Activated CD4-positive, alpha-beta T cell treated with anti-CD3 and anti-CD28 coated beads for 36 hours (primary cell): ENCODE data around the gene NRIP1. TPM values are rescaled to one million over a fixed set of nuclear protein-coding genes. Genes with fewer than 3 reads are reported as not detected.

Experiments
- ATAC-seq: fragments of 200-7000 bp; cut with Tn5 transposase; one replicate; pipeline ENCODE4 v1.10.0; 2021; ENCODE audit warnings: mild to moderate bottlenecking, moderate library complexity
- CTCF ChIA-PET: fragments of 350-600 bp; sonication (Branson Sonifier 250); formaldehyde crosslinking; loops from one replicate; lab custom pipeline; 2021; ENCODE audit warnings: antibody characterized with exemption; lab: Charles Lee
- POLR2A ChIA-PET: fragments of 350-600 bp; sonication (Branson Sonifier 250); formaldehyde crosslinking; loops from one replicate; lab custom pipeline; 2021; ENCODE audit warnings: antibody characterized with exemption, inconsistent platforms; lab: Charles Lee
- DNase-seq: peaks from one replicate; pipeline ENCODE4 v3.0.0-alpha.2; 2020
- H3K27ac Mint-ChIP-seq: one replicate; pipeline ENCODE4 v1.8.0; 2021; ENCODE audit warnings: mixed read lengths
- H3K27me3 Mint-ChIP-seq: one replicate; pipeline ENCODE4 v1.8.0; 2021; ENCODE audit warnings: mixed read lengths
- H3K36me3 Mint-ChIP-seq: one replicate; pipeline ENCODE4 v1.8.0; 2021; ENCODE audit warnings: low read depth, mixed read lengths
- H3K4me1 Mint-ChIP-seq: one replicate; pipeline ENCODE4 v1.8.0; 2021; ENCODE audit warnings: mixed read lengths
- H3K4me3 Mint-ChIP-seq: one replicate; pipeline ENCODE4 v1.8.0; 2021; ENCODE audit warnings: mild to moderate bottlenecking, moderate library complexity, mixed read lengths
- H3K9me3 Mint-ChIP-seq: one replicate; pipeline ENCODE4 v1.8.0; 2021; ENCODE audit warnings: low read depth, mixed read lengths
- intact Hi-C, 2 experiments: fragments of 100-400 bp; cut with DNase I in 1 of 2; cut with micrococcal nuclease in 1 of 2; formaldehyde crosslinking; loops; one replicate each; pipeline versions ENCODE4 v1.14.2 to v1.15.1; 2022 to 2024; cut with DNase I, micrococcal nuclease
- total RNA-seq, 2 experiments: library from RNA; stranded (reverse); gene quantifications; one replicate each; pipeline ENCODE4 v1.2.3, GENCODE V29; 2021

The NRIP1 gene, protein sequence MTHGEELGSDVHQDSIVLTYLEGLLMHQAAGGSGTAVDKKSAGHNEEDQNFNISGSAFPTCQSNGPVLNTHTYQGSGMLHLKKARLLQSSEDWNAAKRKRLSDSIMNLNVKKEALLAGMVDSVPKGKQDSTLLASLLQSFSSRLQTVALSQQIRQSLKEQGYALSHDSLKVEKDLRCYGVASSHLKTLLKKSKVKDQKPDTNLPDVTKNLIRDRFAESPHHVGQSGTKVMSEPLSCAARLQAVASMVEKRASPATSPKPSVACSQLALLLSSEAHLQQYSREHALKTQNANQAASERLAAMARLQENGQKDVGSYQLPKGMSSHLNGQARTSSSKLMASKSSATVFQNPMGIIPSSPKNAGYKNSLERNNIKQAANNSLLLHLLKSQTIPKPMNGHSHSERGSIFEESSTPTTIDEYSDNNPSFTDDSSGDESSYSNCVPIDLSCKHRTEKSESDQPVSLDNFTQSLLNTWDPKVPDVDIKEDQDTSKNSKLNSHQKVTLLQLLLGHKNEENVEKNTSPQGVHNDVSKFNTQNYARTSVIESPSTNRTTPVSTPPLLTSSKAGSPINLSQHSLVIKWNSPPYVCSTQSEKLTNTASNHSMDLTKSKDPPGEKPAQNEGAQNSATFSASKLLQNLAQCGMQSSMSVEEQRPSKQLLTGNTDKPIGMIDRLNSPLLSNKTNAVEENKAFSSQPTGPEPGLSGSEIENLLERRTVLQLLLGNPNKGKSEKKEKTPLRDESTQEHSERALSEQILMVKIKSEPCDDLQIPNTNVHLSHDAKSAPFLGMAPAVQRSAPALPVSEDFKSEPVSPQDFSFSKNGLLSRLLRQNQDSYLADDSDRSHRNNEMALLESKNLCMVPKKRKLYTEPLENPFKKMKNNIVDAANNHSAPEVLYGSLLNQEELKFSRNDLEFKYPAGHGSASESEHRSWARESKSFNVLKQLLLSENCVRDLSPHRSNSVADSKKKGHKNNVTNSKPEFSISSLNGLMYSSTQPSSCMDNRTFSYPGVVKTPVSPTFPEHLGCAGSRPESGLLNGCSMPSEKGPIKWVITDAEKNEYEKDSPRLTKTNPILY (N-terminal part only)
- total RNA-seq: 1 to 10 TPM; 7.3 to 7.7 TPM

DNA sequence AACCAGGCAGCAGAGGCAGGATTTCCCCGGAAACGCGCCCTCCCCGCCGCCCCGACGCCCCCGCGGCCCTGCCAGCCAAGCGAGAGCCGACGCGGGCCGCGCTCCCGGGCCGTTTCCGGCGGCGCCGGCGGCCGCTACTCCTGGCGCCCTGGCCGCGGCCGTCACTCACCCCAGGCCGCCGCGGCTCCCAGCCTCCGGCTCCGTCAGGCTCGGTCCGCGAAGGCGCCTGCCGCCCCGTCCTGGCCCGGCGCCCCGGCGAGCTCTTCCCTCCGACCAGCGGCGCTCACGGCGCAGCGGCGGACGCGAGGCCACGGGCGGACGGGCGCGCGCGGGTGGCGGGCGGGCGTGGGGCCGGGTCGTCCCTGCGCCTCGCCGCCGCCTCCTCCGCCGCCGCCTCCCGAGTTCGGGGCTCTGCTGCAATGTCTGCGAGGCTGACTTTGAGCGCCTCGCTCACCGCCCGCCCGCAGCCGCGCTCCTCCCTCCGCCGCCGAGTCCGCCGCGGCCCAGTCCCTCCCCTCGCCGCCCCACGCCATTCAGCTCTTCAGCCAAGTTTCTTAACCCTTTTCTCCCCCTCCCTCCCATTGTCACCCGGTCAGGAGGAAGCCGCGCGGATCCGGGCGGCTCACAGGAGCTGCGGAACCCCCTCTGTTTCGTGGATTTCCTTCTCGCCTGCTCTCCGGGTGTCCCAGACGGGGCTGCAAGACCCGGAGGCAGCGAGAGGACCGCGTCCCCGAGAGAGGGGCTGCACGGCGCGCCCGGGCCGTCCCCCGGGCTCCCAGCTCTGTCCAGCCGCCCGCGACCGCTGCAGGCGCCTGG, at the start of gene NRIP1:
NRIP1 (minus strand) TSS at position 425 of the 816 bp plus-strand sequence. CDS start 96,808 bp downstream, outside the sequence.
- ATAC-seq (peak; percentile 72), DNase-seq (peak; percentile 85)
- peaks cover 6% of the 10 kb centered on the region for H3K27me3 Mint-ChIP-seq
- no peaks in the 10 kb centered on the region for H3K9me3 Mint-ChIP-seq
- H3K4me1 Mint-ChIP-seq: peaks cover 44% of the 10 kb centered on the region
- H3K36me3 Mint-ChIP-seq: no peaks in the 10 kb centered on the region
- POLR2A ChIA-PET: interaction anchor here (1.0 to 2.5 kb wide), 2 partner anchors 9 to 13 kb away, joined by 7 to 8 read pairs; no protein-coding TSS in a partner anchor
- intact Hi-C loops: loop anchor here (1.0 to 5.0 kb wide), 11 partner anchors 8 to 763 kb away; partner anchors contain the start of gene HSPA13 (in 2 of the 2)
- peak within 1 kb of the TSS; percentile 87 for H3K4me3 Mint-ChIP-seq
- CTCF ChIA-PET: no interaction called here
- peak within 1 kb of the TSS; percentile 94 for H3K27ac Mint-ChIP-seq

DNA sequence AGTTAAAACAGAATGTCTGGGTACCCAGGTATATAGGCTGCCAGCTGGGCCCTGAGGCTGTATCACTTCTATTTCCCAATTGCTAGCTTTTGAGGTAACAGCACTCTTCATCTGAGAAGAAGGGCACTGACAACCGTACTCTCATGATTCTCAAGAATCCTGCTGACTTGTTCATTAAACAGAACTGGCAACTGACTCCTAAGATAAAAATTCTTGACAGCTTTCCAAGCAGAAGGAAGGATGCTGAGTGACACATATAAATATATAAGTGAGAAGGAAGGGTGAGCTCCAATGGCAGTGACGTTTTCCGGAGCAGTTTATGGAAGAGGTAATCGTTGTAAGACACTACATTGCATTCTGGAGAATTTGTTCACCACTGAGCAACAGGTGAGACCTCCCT, 48.1 kb upstream of the NRIP1 start:
- intact Hi-C loops: no loop called here

DNA sequence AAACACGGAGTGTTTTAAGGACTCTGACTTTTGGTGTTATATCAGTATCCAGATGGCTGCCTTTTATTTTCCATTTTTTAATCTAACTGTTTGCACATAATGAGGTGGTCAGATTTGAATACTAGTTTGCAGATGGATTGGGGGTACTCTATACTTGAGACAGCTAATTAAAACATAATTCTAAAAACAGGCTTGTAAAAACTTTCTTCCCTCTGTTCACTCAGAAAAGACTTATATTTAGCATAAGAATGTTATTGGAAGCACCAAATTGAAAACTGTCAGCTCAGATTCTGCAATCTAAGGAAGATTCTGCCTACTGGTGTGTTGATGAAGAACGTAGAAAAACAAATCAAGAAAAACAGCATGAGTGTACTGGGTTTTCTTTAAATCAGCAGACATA, 44.0 kb upstream of the NRIP1 start:
- no peaks in the 10 kb centered on the region for H3K4me1 Mint-ChIP-seq
- ChIA-PET CTCF (interaction anchor here (0.6 to 1.2 kb wide), 2 partner anchors 22 to 193 kb away, joined by 3 read pairs; no protein-coding TSS in a partner anchor), POLR2A (no interaction called here)
- no peak for ATAC-seq
- peaks cover 2% of the 10 kb centered on the region for H3K27me3 Mint-ChIP-seq
- no peak for DNase-seq
- no peak overlapping the region for H3K4me3 Mint-ChIP-seq
- intact Hi-C loops: no loop called here
- H3K36me3 Mint-ChIP-seq: no peaks in the 10 kb centered on the region
- H3K27ac Mint-ChIP-seq: no peak overlapping the region
- no peaks in the 10 kb centered on the region for H3K9me3 Mint-ChIP-seq

More for the DNA sequence above, 48.1 kb upstream of the NRIP1 start:
- no peak for ATAC-seq
- CTCF ChIA-PET: no interaction called here
- Mint-ChIP-seq H3K9me3 (no peaks in the 10 kb centered on the region), H3K27me3 (peaks cover 4% of the 10 kb centered on the region), H3K4me3 (no peak overlapping the region), H3K4me1 (no peaks in the 10 kb centered on the region), H3K27ac (no peak overlapping the region), H3K36me3 (no peaks in the 10 kb centered on the region)
- POLR2A ChIA-PET: no interaction called here
- DNase-seq: no peak

DNA sequence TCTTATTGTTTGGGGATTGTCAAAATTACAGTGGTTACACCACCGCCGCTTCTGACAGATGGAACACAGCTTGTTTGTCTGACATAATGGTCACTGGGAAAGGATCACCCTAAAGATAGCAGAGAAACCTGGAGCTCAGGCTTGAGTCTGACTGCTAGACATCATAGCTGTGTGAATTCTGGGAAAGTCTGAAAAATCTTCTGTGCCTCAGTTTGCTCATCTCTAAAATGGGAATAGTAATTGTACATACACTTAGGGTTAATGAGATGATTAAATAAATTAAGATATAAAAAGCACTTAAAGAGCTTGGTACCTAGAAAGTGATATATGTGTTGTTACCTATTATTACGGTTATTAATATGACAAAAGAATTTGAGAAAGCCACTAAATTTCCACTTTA, 39.7 kb upstream of the NRIP1 start:
- Mint-ChIP-seq H3K36me3 (no peaks in the 10 kb centered on the region), H3K27me3 (peaks cover 2% of the 10 kb centered on the region), H3K9me3 (no peaks in the 10 kb centered on the region), H3K4me3 (no peak overlapping the region), H3K27ac (no peak overlapping the region), H3K4me1 (no peaks in the 10 kb centered on the region)
- ChIA-PET CTCF (no interaction called here), POLR2A (no interaction called here)
- intact Hi-C loops: no loop called here
- ATAC-seq (no peak), DNase-seq (no peak)

DNA sequence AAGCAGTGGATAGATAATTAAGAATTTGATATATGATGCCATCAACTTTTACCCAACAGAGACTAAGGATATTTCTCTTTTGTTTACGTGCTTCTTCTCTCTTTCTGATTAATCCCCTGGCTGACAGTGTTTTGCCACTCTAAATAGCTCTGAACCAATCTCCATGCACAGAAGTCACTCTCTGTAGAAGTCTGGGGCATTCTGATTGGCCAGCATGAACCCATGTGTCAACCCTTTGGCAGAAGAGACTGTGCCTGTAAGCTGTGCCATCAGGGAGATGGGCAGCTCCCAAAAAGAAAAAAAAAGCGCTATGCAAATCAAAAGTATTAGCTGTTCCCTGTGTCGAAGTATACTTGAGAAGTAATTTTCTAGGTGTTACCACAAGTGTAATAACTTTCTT, 34.1 kb upstream of the NRIP1 start:
- Mint-ChIP-seq H3K36me3 (no peaks in the 10 kb centered on the region), H3K4me1 (no peaks in the 10 kb centered on the region), H3K27me3 (no peaks in the 10 kb centered on the region), H3K27ac (no peak overlapping the region), H3K4me3 (no peak overlapping the region), H3K9me3 (no peaks in the 10 kb centered on the region)
- ChIA-PET CTCF (interaction anchor here (1.9 kb wide), 1 partner anchor 14 kb away, joined by 5 read pairs; no protein-coding TSS in a partner anchor), POLR2A (interaction anchor here (0.5 kb wide), 1 partner anchor 96 kb away, joined by 4 read pairs; no protein-coding TSS in a partner anchor)
- no peak for DNase-seq
- no peak for ATAC-seq
- intact Hi-C loops: no loop called here

DNA sequence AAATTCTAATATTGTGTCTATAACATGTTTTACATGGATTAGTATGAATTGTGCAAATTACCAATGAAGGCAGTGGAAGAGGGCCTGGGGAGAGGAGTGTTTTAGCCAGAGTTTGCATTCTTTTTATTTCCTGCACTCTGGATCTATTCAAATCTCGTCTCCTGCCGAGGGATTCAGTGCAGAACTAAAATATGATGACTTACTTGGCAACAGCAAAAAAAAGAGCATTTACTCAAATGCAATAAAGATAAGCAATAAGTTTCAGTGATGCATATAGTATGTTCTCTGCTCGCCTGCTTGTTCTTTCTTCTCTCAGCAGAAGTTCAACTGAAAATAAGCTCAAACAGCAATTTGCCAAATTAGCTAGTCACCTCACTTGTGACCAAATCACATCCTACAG, 33.4 kb upstream of the NRIP1 start:
- no peaks in the 10 kb centered on the region for H3K27me3 Mint-ChIP-seq
- no peak overlapping the region for H3K4me3 Mint-ChIP-seq
- no peaks in the 10 kb centered on the region for H3K36me3 Mint-ChIP-seq
- no peaks in the 10 kb centered on the region for H3K9me3 Mint-ChIP-seq
- no peaks in the 10 kb centered on the region for H3K4me1 Mint-ChIP-seq
- ChIA-PET CTCF (interaction anchor here (1.9 kb wide), 1 partner anchor 13 kb away, joined by 5 read pairs; no protein-coding TSS in a partner anchor), POLR2A (interaction anchor here (0.5 kb wide), 1 partner anchor 97 kb away, joined by 4 read pairs; no protein-coding TSS in a partner anchor)
- intact Hi-C loops: no loop called here
- DNase-seq (no peak), ATAC-seq (no peak)
- no peak overlapping the region for H3K27ac Mint-ChIP-seq

DNA sequence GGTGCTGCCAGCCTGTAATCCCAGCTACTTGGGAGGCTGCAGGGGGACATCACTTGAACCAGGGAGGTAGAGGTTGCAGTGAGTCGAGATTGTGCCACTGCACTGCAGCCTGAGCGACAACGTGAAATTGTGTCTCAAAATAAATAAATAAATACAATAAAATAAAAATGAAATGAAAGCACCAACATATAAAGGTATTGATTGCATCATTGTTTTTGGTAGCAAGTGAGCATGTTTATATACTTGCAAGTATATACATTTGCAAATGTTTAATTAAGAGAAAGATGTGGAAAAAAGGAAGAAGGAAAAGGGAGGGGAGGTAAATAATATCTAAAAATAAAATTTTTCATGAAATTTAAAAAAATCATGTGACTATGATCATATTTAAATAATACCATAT, 32.8 kb upstream of the NRIP1 start:
- H3K4me1 Mint-ChIP-seq: no peaks in the 10 kb centered on the region
- no peak overlapping the region for H3K4me3 Mint-ChIP-seq
- DNase-seq (no peak), ATAC-seq (no peak)
- no peak overlapping the region for H3K27ac Mint-ChIP-seq
- H3K9me3 Mint-ChIP-seq: no peaks in the 10 kb centered on the region
- ChIA-PET POLR2A (no interaction called here), CTCF (interaction anchor here (1.9 kb wide), 1 partner anchor 13 kb away, joined by 5 read pairs; no protein-coding TSS in a partner anchor)
- no peaks in the 10 kb centered on the region for H3K27me3 Mint-ChIP-seq
- intact Hi-C loops: no loop called here
- no peaks in the 10 kb centered on the region for H3K36me3 Mint-ChIP-seq

DNA sequence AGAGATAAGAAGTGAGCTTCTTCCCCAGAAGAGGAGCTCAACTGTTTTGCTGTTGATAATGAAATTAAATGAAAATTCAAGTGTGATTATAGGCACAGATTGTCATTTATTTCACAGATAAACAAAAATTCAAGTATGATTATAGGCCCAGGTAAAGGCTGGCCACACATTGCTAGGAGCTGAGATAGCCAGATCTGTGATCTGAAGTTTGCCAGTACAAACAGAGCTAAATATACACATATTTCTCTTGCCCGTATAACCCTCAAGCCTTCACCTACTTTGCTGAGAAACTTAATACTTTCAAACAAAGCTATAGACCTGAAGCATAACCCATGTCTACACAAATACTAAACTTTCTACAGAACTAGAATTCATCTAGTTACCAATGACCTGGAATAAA, 31.3 kb upstream of the NRIP1 start:
- Mint-ChIP-seq H3K9me3 (no peaks in the 10 kb centered on the region), H3K4me1 (no peaks in the 10 kb centered on the region), H3K4me3 (no peak overlapping the region), H3K36me3 (no peaks in the 10 kb centered on the region), H3K27ac (no peak overlapping the region), H3K27me3 (no peaks in the 10 kb centered on the region)
- no peak for DNase-seq
- intact Hi-C loops: no loop called here
- no peak for ATAC-seq
- CTCF ChIA-PET: no interaction called here
- POLR2A ChIA-PET: no interaction called here

DNA sequence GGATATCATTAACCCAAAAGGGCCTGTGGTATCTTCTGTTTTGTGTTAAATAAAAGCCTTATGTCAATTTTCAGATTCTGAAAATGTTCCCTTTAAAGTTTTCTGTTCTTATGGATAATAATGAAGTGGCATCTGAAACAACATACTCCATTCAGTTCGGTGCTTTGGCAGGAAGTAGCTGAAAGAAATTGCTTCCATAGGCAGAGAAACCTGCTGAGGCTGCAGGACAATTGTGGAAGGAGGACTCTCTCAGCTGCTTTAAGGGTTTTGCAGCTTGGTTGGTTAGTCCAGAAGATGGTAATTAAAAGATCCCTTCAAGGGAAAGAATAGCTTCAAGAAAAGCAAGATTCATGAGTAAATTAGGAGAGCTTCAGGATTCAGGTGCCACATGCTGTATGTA, 30.5 kb upstream of the NRIP1 start:
- CTCF ChIA-PET: interaction anchor here (0.6 kb wide), 1 partner anchor 210 kb away, joined by 3 read pairs; no protein-coding TSS in a partner anchor
- H3K4me3 Mint-ChIP-seq: no peak overlapping the region
- H3K4me1 Mint-ChIP-seq: no peaks in the 10 kb centered on the region
- no peak for ATAC-seq
- DNase-seq: no peak
- H3K36me3 Mint-ChIP-seq: no peaks in the 10 kb centered on the region
- POLR2A ChIA-PET: no interaction called here
- no peaks in the 10 kb centered on the region for H3K27me3 Mint-ChIP-seq
- no peaks in the 10 kb centered on the region for H3K9me3 Mint-ChIP-seq
- H3K27ac Mint-ChIP-seq: no peak overlapping the region
- intact Hi-C loops: no loop called here

DNA sequence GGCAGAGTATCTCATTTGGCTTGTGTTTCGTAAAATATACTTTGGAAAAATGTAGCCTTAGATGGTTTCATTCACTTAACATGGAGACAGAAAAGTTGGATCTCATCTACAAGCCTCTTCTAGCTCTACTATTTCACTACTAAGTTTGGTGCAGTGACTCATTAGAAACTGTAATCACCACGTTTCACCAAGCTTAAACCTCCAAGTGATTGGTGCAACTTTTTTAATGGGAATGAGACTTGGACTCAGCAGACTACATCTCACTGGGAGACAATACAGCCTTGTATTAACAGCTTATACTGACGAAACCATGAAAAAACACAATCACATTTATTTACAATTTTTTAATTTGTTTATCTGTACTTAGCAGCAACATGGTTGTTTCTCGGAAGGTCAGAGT, 29.9 kb upstream of the NRIP1 start:
- POLR2A ChIA-PET: no interaction called here
- no peak for ATAC-seq

More for the DNA sequence above, 29.9 kb upstream of the NRIP1 start:
- CTCF ChIA-PET: interaction anchor here (0.6 kb wide), 2 partner anchors 209 to 446 kb away, joined by 3 read pairs; no protein-coding TSS in a partner anchor
- H3K27me3 Mint-ChIP-seq: no peaks in the 10 kb centered on the region
- no peaks in the 10 kb centered on the region for H3K9me3 Mint-ChIP-seq
- DNase-seq: no peak
- H3K27ac Mint-ChIP-seq: no peak overlapping the region
- no peaks in the 10 kb centered on the region for H3K4me1 Mint-ChIP-seq
- intact Hi-C loops: no loop called here
- no peak overlapping the region for H3K4me3 Mint-ChIP-seq
- no peaks in the 10 kb centered on the region for H3K36me3 Mint-ChIP-seq
